HG03354 (cell line): Measurements from ENCODE around the gene ZSWIM6.

Source experiments
- ATAC-seq: cut with Tn5 transposase; IDR thresholded peaks from one replicate; pipeline ENCODE4 v1.9.1; 2021; ENCODE audit warnings: mild to moderate bottlenecking; ENCODE audit not compliant: unreplicated experiment, poor library complexity, severe bottlenecking

Gene ZSWIM6

DNA sequence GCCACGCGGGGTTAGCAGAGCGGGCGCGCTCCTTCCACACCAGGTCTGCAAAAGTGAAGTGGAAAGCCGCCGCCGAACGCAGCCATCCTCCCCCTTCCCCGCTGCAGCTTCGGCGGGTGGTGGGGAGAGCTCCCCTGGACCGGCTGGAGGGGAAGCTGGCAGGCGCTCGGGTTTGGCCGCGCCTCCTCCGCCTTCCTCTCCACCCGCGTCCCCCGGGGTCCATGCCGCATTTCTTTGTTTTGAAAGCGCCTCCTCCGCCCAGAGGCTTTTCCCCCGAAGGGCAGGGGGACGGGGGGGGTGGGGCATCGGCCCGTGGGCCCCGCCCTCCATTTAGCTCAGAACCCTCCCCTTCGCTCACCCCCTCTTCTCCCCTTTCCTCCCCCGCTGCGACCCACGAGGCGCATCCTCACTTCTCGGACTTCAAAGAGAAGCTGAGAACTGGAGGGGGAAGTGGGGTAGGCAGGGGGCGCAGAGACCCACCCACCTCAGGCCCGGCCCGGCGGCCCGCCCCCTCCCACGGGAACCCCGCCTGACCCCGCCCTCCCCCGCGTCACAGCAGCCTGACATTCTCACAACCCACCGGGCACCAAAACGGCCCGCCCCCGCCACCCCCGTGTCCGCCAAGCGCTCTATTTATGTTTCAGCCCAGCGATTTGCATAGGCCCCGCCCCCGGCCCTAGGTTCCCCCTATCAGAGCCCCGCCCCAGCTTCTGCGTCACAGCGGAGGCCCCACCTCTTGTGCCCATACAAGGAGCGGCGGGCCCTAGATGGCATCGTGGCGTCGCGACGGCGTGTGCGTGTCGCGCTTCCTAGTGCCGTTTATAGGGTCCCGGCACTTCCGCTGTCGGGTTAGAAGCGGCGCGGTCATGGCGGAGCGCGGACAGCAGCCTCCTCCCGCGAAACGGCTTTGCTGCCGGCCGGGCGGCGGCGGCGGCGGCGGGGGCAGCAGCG is at the start of gene ZSWIM6:
Gene ZSWIM6 (plus strand): TSS at position 852 of the 951 bp plus-strand sequence. CDS start 15 bp downstream, at position 867.
- peak; percentile 81 for ATAC-seq

DNA sequence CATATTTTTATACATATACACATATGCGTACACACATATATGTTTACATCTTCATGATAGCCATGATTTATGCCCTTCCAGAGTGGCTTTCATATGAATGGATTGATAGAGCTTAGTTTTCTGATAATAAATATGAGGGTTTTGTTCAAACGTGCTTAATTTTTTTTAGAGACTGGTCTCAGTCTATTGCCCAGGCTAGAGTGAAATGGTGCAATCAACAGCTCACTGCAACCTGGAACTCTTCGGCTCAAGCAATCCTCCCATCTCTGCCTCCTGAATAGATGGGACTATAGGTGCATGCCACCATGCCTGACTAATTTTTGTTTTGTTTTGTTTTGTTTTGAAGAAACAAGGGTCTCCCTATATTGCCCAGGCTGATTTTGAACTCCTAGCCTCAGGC is 48.6 kb upstream of the ZSWIM6 start:
- ATAC-seq, result no peak

DNA sequence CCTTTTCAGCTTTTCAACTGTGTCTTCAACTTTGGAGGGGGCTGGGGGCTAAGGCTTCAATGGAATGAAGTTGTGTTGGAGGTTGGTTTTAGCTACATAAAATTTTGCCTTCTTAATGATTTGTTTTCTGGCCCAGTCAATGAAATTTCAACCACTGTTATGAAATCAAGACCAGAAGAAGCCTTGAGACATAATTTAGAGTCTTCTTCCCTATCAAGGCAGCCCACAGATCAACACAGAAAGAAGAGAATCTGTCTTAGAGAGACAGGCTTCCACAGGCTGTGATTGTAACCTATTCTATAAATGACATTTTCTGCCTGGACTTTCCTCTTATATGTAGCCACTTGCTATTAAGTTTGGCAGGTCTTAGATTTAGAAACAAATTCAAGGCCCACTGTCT is 46.5 kb upstream of the ZSWIM6 start:
- ATAC-seq, result no peak

DNA sequence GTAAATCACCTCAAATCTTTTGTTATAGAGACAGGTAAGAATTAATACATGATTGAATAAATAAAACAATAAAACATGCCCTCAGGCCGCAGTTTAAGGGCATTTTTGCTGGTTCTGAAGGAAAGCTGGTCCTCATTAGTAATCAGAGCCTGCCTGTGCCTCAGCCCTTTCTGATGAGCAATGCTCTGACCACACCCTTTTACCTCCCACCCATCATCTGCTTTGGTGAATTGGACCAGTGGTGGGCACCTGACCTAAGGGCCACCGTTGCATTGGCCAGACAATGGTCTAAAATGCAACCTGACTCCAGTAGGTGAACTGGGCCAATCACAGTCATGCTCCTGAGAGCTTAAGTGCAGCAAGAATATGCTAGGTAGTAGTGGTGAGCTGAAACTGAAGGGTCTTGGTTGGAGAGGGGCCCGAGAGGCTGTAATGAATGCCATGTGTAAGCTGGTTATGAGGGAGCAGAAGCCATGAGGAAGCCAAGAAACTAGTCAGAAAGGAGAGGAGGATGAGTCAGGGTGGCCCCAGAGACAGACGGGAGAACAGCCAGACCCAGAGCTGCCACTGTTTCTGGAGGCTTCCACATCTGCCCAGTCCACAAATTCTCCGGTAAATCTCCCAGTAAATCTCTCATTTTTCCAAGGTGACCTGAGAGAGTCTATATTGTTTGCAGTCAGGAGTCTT is 45.5 kb upstream of the ZSWIM6 start:
- ATAC-seq, result no peak

DNA sequence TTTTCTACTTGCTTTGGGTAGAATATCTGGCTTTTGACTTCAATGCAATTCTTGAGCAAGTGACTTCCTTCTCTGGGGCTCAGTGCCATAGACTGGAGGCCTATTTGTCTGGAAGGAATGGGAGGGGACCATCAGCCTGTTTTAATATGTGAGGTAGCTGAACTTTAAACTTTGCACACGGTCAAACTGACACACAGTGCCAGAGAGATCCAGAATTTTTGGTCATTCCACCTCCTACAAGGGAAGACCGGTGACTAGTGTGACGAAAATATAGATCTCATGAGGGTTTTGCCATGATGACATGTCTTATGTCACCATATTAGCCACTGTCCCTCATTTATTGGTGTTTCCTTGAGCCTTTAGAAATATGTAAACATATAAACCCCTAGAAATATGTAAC is 44.6 kb upstream of the ZSWIM6 start:
- ATAC-seq, result no peak

DNA sequence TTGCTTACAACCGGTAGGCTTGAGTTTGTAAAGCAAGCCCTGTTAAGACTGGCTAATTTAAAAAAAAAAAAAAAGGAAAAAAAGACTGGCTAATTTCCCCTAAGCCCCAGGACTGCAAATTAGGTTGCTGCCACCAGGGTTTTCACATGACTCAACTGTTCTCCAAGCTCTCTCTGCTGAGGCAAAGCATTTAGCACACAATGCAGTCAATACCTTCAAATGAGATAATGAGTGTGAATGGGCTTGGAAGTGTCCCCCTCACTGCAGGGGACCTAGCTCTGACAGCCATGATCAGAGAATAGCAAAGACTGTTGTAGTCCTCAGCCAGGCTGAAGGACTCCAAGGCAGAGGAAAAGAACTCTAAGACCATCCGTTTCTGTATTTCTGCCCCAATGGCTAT is 42.8 kb upstream of the ZSWIM6 start:
- no peak for ATAC-seq

DNA sequence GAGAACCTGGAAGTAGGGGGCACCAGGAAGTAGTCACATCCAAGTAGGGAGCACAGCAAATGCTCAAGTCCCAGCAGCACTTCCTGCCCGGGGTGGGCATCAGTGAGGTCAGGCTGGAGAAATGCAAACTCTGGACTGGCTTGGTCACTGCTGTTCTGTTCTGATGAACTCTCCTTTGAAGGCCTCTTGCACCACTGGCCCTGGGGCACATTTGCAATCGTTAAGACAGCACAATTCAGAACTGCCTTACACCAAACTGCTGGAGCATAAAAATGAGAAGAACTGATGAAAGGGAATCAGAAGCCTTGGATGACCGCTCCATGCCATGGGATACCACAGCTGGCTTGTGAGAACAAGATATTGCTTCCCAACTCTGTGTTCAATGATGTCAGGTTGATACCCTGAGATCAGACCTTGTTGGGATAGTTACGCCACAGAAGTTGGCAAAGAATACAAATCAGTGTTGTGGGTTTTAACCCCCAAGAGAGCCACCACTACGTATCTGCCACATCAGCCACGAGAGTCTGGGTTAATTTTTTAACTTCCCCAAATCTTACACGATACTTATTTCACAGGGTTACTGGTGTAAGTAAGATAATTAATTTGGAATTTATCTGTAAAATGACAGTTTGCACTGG is 42.3 kb upstream of the ZSWIM6 start:
- no peak for ATAC-seq

DNA sequence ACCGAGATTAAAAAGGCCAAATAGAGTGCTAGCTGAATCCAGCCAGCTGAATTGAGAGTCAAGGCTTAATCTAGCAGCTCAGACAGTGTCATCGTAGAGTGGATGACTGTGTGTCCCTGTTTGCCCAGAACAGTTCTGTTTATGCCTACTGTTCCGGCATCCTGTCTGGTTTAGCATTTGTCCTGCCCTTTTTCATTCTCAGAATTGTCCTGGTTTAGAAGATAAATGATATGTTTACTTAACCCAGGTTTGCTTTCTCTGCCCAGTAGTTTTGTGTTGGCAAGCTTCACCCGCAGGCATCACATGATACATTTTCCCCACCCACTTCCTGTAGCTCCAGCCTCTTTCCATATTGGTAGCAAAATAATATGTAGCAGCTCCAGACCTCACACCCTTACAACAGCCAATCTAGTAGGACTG is 41.3 kb upstream of the ZSWIM6 start:
- ATAC-seq, result no peak

DNA sequence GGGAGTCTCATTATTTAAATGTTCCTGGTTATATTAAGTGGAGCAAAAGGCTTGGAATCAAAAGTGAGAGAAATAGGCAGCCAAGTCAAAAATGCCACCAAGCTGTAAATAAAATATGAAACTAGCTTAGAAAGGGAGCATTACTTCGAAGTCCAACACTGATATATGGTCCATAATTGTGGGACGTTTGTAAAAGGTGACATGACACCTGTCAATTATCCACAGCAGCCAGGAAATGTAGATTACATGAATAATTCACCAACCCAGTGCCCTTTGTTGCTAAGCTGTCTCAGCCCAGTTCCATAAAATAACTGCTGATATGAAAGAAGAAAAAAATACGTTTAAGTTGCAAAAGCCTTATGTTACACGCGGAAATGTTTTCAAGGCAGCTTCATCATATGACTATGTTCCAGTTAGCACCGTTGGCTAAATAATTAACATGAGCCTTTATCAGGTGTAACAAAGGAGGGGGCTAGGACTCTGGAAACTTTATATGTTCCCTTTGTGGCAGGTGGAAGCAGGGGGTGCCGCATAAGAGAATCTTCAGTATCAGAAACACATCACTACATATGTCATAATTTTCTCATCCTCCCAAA is 39.9 kb upstream of the ZSWIM6 start:
- no peak for ATAC-seq

DNA sequence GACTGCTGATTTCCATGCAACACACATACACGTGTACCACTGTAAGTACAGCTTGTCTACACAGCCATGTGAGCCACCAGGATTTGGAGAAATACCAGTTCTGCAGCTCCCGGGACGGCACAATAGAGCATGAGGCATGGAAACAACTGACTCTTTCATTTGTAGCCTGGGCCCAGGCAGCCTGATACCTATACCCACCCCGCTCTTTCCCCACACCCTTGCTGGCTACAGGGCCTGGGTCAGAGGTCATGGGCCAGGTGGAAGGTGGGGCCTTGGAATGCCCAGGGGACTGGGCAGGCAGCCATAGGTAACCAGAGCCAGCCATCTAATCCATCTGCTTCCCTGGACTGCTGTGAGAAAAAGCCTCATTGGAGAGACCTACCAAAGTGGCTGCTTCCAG is 39.0 kb upstream of the ZSWIM6 start:
- no peak for ATAC-seq

DNA sequence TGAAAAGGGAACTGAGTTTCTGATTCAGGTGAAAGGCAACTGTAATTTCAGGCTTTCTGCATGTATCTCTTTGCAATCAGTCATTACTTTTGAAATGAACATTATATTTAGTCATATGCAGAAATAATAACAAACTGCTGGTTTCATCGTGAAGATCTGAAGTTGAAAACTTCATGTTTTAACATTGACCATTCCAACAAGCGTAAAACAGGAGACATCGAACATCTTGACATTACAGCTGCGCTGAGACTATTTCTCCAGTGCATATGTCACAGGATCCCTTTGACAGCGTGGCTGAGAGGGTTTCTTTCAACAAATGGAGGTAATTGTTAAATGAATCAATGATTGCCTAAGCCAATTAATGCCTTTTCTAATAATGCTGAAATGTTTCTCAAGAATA is 38.2 kb upstream of the ZSWIM6 start:
- ATAC-seq, result no peak

DNA sequence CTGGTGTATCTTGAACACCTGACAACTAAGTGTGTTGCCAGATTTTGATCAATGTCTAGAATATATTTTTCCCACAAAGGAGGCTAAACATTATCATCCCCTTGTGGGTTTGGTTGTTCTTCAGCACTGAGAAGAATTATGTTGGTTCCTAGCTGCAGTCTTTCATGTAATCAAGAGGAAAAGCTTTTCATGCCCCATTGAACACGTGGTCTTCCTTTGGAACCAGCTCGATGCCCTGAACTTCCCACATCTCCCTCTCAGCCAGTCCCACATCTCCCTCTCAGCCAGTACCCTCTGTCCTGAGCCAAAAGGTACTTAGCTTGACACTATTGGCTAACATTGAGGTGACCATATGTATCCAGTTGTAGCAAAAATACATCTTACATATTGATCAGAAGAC is 36.7 kb upstream of the ZSWIM6 start:
- no peak for ATAC-seq

DNA sequence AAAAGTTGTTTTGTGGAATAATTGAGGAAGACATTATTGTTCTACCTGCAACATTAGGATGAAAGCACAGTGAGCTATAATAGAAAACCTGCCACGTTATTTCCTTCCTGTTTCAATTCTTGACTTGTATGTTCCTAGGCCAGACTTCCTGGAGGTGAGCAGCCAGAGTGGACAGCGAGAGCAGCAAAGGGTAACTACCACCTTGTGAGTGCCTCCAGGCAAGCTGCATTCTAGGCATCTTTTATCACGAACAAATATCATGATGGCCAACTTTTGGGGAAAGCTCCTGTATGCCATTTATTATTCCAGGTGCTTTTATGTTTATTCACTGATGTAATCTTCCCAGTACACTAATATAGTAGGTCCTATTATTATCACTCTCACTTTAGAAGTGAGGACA is 34.0 kb upstream of the ZSWIM6 start:
- no peak for ATAC-seq

DNA sequence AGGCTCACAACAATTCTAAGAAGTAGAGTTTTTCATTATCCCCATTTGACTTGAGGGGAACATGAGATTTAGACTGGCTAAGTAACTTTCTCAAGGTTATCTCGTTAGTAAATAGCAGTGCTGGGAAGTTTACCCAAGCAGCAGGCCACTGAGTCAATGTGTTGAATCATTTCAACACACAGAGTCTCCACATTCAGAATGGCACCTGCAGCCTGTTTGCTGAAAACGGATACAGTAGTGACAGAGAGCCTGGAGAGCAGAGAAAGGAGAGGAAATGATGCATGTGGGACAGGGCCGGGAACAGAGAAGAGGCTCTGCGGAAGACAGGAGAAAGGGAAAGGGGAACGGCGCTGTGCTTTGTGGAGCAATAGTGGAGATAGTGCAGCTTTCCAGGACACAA is 33.5 kb upstream of the ZSWIM6 start:
- ATAC-seq, result no peak

DNA sequence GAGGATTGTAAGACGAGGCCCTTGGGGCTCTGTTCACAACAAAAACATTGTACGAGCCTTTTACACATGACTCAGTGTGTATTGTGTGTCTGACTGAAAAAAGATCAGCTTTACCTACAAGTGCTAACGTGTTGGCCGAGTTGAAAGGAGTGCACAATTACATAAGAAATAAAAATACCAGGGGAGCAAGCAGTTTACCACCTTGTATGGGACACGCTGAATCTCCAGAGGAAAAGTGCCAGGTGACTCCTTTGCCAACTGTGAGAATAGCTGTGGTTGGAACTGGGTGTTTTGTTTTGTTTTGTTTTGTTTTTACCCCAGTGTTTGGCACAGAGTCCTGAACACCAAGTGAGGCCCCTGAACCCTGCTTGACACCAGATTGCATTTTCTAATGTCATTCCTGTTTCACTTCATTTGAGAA is 32.8 kb upstream of the ZSWIM6 start:
- ATAC-seq, result no peak

DNA sequence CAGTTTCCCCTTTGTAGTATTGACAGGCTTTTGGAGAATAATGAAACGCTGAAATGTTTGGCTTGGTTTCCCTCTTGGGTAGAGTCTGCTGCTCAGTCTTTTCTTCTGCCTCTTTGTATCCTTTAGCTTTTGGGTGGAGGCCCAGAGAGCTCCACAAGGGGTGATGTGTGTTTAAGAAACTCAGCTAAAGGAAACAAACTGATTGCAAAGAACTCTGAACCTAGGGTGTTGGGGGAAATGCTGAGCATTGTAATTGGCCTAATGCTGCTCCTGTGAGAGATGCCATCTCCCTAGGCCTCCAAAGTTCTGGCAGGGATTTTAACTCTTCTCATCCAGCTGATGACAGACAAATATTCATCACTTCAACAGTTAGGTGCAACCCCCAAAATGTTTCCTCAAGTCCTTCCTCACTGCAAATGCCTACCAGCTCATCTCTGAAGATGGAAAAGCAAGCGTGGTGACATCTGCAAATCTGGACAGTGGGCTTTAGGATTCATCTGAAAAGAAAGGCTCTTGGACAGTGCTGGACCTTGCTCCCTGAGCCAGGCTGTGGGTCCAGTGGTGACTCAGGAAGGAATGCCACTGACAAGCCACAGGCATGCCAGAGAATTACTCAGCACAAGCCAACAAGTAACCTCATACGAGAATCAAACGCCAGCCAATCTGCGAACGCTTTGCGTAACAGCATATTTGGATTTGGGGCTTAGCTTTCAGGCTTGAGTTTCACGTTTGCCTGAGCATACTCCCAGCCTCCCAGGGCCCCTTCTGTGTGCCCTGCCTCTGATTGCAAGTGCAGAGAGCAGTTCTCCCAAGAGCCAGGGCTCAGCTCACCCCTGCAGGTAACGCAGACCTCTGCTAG is 30.5 kb upstream of the ZSWIM6 start:
- ATAC-seq, result no peak

DNA sequence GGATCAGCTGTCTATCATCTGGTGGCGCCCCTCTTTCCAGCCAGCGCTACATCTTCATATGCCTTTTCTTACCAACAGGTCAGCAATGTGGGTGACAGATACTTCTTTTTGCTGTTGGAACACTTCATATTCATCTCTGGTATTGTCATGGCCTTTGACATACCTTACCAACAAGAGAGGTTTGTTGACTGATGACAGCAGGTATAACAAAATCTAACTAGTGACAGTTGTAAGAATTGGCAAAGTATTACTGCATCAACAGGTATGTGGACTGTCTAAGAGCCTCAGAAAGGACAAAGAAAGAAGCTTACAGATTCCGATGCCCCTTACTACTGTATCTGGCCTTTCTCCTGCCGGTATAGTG is 29.9 kb upstream of the ZSWIM6 start:
- no peak for ATAC-seq

DNA sequence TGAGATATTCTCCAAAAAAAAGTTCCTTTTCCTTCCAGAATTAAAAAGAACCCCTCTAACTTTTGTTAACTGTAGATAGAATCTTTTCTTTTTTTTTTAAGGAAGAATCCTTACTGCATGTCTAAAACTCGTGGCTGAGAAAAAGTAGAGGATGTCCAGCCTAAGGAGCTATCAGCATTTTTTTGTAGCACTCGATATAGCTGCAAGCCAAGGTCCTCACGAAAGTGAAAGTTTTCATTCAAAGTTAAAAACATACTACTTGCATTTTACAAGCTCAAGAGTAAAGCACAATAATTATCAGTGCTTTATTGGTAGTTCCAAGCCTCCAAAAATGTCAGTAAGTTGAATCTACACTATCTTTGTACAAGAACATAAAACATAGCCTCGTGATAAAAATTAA is 28.7 kb upstream of the ZSWIM6 start:
- ATAC-seq, result no peak

DNA sequence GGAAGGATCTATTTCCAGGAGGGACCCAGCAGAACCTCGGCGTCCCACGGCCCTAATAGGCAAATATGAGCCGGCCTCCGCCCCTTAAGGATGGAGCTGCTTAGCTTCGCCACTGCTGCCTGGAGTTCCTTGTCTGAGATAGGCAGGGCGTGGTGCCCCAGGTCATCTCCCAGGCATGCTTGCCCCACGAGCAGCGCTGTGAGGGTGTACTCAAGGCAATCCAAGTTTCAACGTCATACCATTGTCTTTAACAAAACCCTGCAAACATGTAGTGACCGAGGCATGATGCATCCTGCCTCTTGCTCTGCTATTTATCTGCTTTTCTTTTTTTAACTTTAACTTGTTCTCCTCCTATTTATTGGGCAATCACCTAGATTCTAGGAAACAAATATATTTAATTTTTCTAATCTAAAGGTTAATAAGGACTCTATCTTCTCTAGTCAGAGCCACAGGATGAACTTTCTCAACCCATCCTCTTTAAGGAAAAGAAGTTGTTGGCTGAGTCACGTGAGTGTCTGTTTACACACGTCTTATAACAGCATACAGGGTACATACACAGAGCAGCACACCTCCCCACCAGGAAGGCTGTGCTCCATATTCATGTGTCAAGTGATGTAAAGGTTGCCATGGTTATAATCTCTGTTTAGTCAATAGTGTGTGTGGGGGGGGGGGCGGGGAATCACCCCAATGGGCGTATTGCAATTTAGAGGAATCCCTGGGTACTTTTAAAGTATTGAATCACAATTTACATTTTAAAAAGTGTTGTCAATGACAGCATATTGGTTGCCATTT is 27.3 kb upstream of the ZSWIM6 start:
- ATAC-seq, result no peak
